ENCODE measurements around the gene C10orf90. TPM values are rescaled to one million over a fixed set of nuclear protein-coding genes. Genes with fewer than 3 reads are reported as not detected.

Gene C10orf90
- total RNA-seq, 1 donor from 2014 or later = not detected

DNA sequence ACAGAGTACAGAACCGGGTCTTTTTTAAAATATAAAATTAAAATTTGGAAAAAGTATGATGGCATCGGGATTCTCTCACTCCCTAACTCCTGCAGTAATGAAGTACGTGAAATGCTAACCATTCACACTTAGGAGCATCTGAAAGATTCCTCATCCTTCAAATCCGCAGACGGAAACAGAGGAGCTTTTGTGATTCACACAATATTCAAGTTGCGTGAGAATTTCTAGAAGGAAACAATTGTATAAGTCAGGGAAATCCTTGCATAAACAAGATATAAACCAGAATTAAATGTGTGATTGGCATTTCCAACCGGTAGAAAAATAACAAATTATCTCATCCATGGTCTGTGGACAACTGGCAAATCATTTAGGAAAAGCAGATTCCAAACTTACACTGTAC, 179.0 kb downstream of the C10orf90 start:
- Mint-ChIP-seq H3K27me3 (ENCODE audit: unreplicated experiment) (peaks cover 2% of the 10 kb centered on the region), H3K4me3 (ENCODE audit: unreplicated experiment) (no peak overlapping the region), H3K36me3 (ENCODE audit: unreplicated experiment) (no peaks in the 10 kb centered on the region), H3K4me1 (ENCODE audit: low read depth, unreplicated experiment) (no peaks in the 10 kb centered on the region), H3K9me3 (ENCODE audit: unreplicated experiment) (no peaks in the 10 kb centered on the region), H3K27ac (ENCODE audit: unreplicated experiment) (no peak overlapping the region)
- TF ChIP-seq, protein P1, sequence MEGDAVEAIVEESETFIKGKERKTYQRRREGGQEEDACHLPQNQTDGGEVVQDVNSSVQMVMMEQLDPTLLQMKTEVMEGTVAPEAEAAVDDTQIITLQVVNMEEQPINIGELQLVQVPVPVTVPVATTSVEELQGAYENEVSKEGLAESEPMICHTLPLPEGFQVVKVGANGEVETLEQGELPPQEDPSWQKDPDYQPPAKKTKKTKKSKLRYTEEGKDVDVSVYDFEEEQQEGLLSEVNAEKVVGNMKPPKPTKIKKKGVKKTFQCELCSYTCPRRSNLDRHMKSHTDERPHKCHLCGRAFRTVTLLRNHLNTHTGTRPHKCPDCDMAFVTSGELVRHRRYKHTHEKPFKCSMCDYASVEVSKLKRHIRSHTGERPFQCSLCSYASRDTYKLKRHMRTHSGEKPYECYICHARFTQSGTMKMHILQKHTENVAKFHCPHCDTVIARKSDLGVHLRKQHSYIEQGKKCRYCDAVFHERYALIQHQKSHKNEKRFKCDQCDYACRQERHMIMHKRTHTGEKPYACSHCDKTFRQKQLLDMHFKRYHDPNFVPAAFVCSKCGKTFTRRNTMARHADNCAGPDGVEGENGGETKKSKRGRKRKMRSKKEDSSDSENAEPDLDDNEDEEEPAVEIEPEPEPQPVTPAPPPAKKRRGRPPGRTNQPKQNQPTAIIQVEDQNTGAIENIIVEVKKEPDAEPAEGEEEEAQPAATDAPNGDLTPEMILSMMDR (IDR thresholded peaks at IDR 0.05; ENCODE audit: partially characterized antibody, unreplicated experiment) = no peak
- no peak for DNase-seq

DNA sequence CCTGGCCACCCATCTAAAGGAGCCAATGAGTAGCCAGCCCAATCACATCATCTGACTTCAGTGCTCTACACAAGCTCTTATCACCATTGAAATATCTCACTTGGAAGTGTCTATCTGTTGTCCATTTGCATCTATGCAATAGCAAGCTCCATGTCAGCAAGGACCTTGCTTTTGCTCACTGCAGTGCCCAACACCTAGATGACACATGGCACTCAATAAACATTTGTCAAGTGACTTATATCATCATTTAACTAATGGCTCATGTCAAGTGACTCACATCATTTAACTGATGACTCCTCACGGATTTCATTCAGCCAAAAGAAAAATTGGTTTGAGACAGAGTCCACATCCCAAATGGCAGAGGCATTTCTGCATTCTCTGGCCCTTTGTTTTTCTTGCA, 189.3 kb downstream of the C10orf90 start:
- Mint-ChIP-seq H3K36me3 (ENCODE audit: unreplicated experiment) (no peaks in the 10 kb centered on the region), H3K27ac (ENCODE audit: unreplicated experiment) (no peak overlapping the region), H3K9me3 (ENCODE audit: unreplicated experiment) (no peaks in the 10 kb centered on the region), H3K4me1 (ENCODE audit: low read depth, unreplicated experiment) (peaks cover 18% of the 10 kb centered on the region), H3K27me3 (ENCODE audit: unreplicated experiment) (peaks cover 4% of the 10 kb centered on the region), H3K4me3 (ENCODE audit: unreplicated experiment) (no peak overlapping the region)
- TF ChIP-seq, protein P1 (IDR thresholded peaks at IDR 0.05; ENCODE audit: partially characterized antibody, unreplicated experiment) = no peak
- DNase-seq = no peak

DNA sequence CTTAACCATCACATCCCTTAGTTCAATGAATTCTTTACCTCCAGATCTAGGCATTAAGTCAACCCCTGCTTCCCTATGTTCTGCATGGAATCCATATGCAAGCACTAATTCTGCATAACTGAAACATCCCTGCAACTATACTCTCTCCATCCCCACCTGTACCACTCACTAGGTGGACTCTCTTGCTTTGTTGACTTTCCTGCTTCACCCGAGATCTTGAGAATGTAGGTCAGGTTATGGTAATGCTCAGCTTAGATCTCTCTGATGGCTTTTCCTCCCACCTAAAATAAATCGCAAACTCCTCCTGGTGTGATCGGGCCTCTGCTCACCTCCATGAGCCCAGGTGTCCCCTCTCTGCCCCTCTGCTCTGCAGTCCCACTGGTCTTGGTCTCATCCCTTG, 189.8 kb downstream of the C10orf90 start:
- no peaks in the 10 kb centered on the region for H3K9me3 Mint-ChIP-seq (ENCODE audit: unreplicated experiment)
- peaks cover 4% of the 10 kb centered on the region for H3K27me3 Mint-ChIP-seq (ENCODE audit: unreplicated experiment)
- H3K27ac Mint-ChIP-seq (ENCODE audit: unreplicated experiment) = peak overlapping the region; percentile 31
- H3K4me3 Mint-ChIP-seq (ENCODE audit: unreplicated experiment) = no peak overlapping the region
- peaks cover 23% of the 10 kb centered on the region for H3K4me1 Mint-ChIP-seq (ENCODE audit: low read depth, unreplicated experiment)
- TF ChIP-seq, protein P1 (IDR thresholded peaks at IDR 0.05; ENCODE audit: partially characterized antibody, unreplicated experiment) = no peak
- DNase-seq = no peak
- H3K36me3 Mint-ChIP-seq (ENCODE audit: unreplicated experiment) = no peaks in the 10 kb centered on the region

DNA sequence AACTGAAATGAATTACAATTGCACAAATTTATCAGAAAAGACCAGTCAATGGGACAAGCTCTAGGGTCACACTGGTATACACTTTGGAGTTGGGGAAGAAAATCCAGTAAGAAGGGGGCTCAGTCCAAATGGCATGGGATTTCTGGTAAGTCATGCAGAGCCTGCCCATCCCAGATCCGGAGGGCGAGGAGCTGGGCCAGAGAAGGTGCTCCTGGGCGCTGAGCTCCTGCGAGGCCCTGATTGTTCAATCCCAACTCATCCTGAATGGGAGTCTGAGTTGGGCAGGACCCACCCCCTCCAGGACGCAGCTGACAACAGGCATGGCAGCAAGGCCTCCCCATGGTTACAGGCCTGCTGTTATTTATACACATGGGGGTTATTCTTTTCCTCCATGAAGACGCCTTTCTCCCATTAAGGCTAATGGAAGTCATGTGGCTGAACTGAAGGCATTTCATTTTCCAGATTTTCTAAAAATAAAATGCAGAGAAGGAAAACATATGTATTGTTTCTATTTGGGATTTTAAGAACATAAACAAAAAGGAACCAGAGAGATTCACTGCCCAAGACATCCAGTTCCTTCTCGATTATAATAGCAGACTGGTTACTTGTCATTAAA, 191.1 kb downstream of the C10orf90 start:
- Mint-ChIP-seq H3K4me1 (ENCODE audit: low read depth, unreplicated experiment) (peaks cover 23% of the 10 kb centered on the region), H3K36me3 (ENCODE audit: unreplicated experiment) (no peaks in the 10 kb centered on the region), H3K9me3 (ENCODE audit: unreplicated experiment) (no peaks in the 10 kb centered on the region), H3K27ac (ENCODE audit: unreplicated experiment) (peak overlapping the region; percentile 18), H3K4me3 (ENCODE audit: unreplicated experiment) (no peak overlapping the region), H3K27me3 (ENCODE audit: unreplicated experiment) (peaks cover 4% of the 10 kb centered on the region)
- peak; percentile 22 for DNase-seq
- TF ChIP-seq, protein P1 (IDR thresholded peaks at IDR 0.05; ENCODE audit: partially characterized antibody, unreplicated experiment) = no peak

DNA sequence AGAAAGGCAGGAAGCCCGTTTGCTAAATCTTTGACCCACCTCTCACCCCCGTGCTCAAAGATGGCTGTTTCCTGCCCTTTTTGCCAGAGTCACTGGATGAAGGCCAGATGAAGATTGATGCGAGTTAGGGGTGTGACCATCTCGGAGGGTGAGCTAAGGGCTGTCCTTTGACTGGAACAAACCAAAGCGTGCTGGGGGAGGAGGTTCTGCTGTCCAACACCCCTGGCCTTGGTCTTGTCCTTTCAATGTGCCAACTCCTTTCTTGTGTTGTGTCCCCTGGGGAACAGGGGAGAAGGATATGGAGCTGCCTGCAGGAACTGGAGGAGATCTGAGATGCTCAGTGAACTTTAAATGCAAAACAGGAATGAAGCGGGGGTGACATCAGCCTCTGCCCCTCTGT, 191.9 kb downstream of the C10orf90 start:
- H3K27me3 Mint-ChIP-seq (ENCODE audit: unreplicated experiment) = peaks cover 4% of the 10 kb centered on the region
- no peaks in the 10 kb centered on the region for H3K36me3 Mint-ChIP-seq (ENCODE audit: unreplicated experiment)
- no peak overlapping the region for H3K27ac Mint-ChIP-seq (ENCODE audit: unreplicated experiment)
- no peak overlapping the region for H3K4me3 Mint-ChIP-seq (ENCODE audit: unreplicated experiment)
- no peaks in the 10 kb centered on the region for H3K9me3 Mint-ChIP-seq (ENCODE audit: unreplicated experiment)
- TF ChIP-seq, protein P1 (IDR thresholded peaks at IDR 0.05; ENCODE audit: partially characterized antibody, unreplicated experiment) = no peak
- DNase-seq = no peak
- H3K4me1 Mint-ChIP-seq (ENCODE audit: low read depth, unreplicated experiment) = peaks cover 23% of the 10 kb centered on the region

All from glutamatergic neuron (in vitro differentiated cells).